K562 (cell line): Measurements from ENCODE around the gene PIK3R1. TPM values are rescaled to one million over a fixed set of nuclear protein-coding genes. Genes with fewer than 3 reads are reported as not detected.
A peak's percentile ranks its signal among the peaks of the same experiment; 100 is the strongest.

Source experiments
- ARID1B ChIP-seq: fragments of 450-650 bp; IDR thresholded peaks from 2 replicates; pipeline ENCODE4 v1.6.1; 2016; ENCODE audit warnings: antibody characterized with exemption, mild to moderate bottlenecking, inconsistent platforms
- E2F8 ChIP-seq: fragments of 450-650 bp; IDR thresholded peaks from 2 replicates; pipeline ENCODE4 v1.7.1; 2018; ENCODE audit warnings: mild to moderate bottlenecking, low read depth; ENCODE audit not compliant: partially characterized antibody
- EP400 ChIP-seq: fragments of 450-650 bp; IDR thresholded peaks from 2 replicates; pipeline ENCODE4 v1.6.1; 2017; ENCODE audit warnings: antibody characterized with exemption, mild to moderate bottlenecking, moderate library complexity
- EWSR1 ChIP-seq: fragments of 450-650 bp; IDR thresholded peaks from 2 replicates; pipeline ENCODE4 v1.6.1; 2018; ENCODE audit warnings: borderline replicate concordance, mild to moderate bottlenecking, low read depth, moderate library complexity; ENCODE audit not compliant: partially characterized antibody
- HMGN3 ChIP-seq: IDR thresholded peaks from 2 replicates; pipeline ENCODE4 v1.6.1; 2011; ENCODE audit warnings: borderline replicate concordance, low read depth, mild to moderate bottlenecking, mixed read lengths, low read length; ENCODE audit not compliant: insufficient read length; ENCODE audit errors: extremely low read depth
- MYNN ChIP-seq, 2 experiments: sonication (generic); formaldehyde crosslinking in 1 of 2; IDR thresholded peaks; 2 replicates each; pipeline versions ENCODE4 v1.5.0 to v1.6.1; 2016 to 2020; ENCODE audit warnings: antibody characterized with exemption in 1 of 2, missing genetic modification reagents in 1 of 2
- NCOR1 ChIP-seq: fragments of 450-650 bp; IDR thresholded peaks from 2 replicates; pipeline ENCODE4 v1.6.1; 2016; ENCODE audit warnings: mild to moderate bottlenecking, moderate library complexity
- PCBP2 ChIP-seq: fragments of 200-400 bp; formaldehyde crosslinking; IDR thresholded peaks from 2 replicates; pipeline ENCODE4 v1.6.1; 2018; ENCODE audit warnings: low read length, low read depth, mild to moderate bottlenecking, moderate library complexity; ENCODE audit not compliant: poor library complexity, severe bottlenecking
- PKNOX1 ChIP-seq: fragments of 450-650 bp; IDR thresholded peaks from 2 replicates; pipeline ENCODE4 v1.6.1; 2016
- SIN3B ChIP-seq: fragments of 450-650 bp; IDR thresholded peaks from 2 replicates; pipeline ENCODE4 v1.6.1; 2017; ENCODE audit warnings: low read depth, mild to moderate bottlenecking, moderate library complexity
- ZBTB7A ChIP-seq: IDR thresholded peaks from 2 replicates; pipeline ENCODE4 v1.6.1; 2011; ENCODE audit warnings: low read depth, mild to moderate bottlenecking, low read length, moderate library complexity, borderline replicate concordance; ENCODE audit not compliant: control insufficient read depth
- ZNF165 ChIP-seq: fragments of 250-450 bp; sonication (Bioruptor Pico); IDR thresholded peaks from 2 replicates; pipeline ENCODE4 v1.4.0; 2020; ENCODE audit warnings: borderline replicate concordance
- ZNF274 ChIP-seq: IDR thresholded peaks from 2 replicates; pipeline ENCODE4 v1.6.1; 2011; ENCODE audit warnings: low read depth, mild to moderate bottlenecking, low read length, moderate library complexity, borderline replicate concordance
- polyA plus RNA-seq, 8 experiments: library from polyadenylated mRNA; depleted of rRNA in 4 of 8; stranded (reverse) in 5 of 8; unstranded in 3 of 8; fragments of >200 nt; fragmentation: Nextera tagmentation in 2 of 8; fragmentation: Illumina TruSeq in 1 of 8; extraction: Ambion mirVana in 2 of 8; extraction: Trizol in 1 of 8; gene quantifications; 2 replicates each; pipeline versions ENCODE4 v1.2.1 to v1.2.3, GENCODE V29; 2011 to 2014; ENCODE audit warnings: inconsistent platforms in 1 of 8, missing spikeins in 1 of 8
- total RNA-seq, 7 experiments: library from RNA; depleted of rRNA in 6 of 7; stranded (reverse); fragments of >200 nt in 6 of 7; fragmentation: Illumina TruSeq in 2 of 7; extraction: Trizol in 2 of 7; gene quantifications; 2 replicates each; pipeline versions ENCODE4 v1.2.1 to v1.2.3, GENCODE V29; 2011 to 2021; ENCODE audit warnings: low replicate concordance in 1 of 7
- TF ChIP-seq, protein P1 (sequence below): fragments of 250-450 bp; sonication (Bioruptor Pico); IDR thresholded peaks from 2 replicates; pipeline ENCODE4 v1.4.0; 2020; ENCODE audit warnings: mild to moderate bottlenecking, moderate library complexity, borderline replicate concordance
- TF ChIP-seq, protein P2 (sequence below): sonication (generic); formaldehyde crosslinking; IDR thresholded peaks from 2 replicates; pipeline ENCODE4 v1.8.0; 2022; ENCODE audit warnings: mild to moderate bottlenecking, missing genetic modification reagents, borderline replicate concordance
- TF ChIP-seq, protein P3 (sequence below), 3 experiments: fragments of 200-800 bp in 1 of 3; sonication (Bioruptor generic) in 1 of 3; sonication (generic) in 1 of 3; formaldehyde crosslinking in 1 of 3; IDR thresholded peaks; 2 replicates each; pipeline versions ENCODE4 v1.6.1 to v1.8.0; 2016 to 2022; ENCODE audit warnings: mild to moderate bottlenecking in 2 of 3, missing compliant biosample characterization in 2 of 3, missing genetic modification characterization in 2 of 3, missing genetic modification reagents in 1 of 3

The PIK3R1 gene
- total and polyA plus RNA-seq, 9 of the 15 experiments (the other 6 are each of a cell fraction or from before 2014, with no cell fraction given), result 1.1 to 9.7 (median 4.8) TPM

DNA sequence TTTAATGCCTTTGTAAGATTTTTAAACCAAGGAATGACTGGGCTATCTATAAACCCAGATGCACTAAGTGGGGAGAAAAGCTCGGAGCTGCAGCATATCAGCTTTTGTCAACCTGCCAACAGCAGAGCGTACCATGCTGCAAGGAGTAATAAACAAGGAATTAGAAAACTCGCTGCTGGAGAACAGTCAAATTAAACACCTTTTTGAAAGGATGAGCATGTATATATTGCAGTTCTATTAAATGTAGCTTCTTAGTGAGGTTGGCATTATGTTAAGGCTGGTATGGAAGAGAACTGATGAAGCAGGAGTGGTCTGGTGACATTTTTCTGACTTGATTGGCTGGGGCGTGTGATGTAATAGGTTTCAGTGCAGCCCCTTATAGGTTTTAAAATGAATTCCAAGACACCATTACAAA, 74.7 kb downstream of the PIK3R1 start (continued):
- no peak for TF ChIP-seq E2F8
- no peak for TF ChIP-seq EP400
- TF ChIP-seq HMGN3, result no peak
- TF ChIP-seq MYNN (IDR thresholded peaks at IDR 0.05), result no peak
- no peak for TF ChIP-seq MYNN (CRISPR knock-in tag; IDR thresholded peaks at IDR 0.05)
- TF ChIP-seq ZNF165 (CRISPR knock-in tag), result no peak
- TF ChIP-seq, protein P1, sequence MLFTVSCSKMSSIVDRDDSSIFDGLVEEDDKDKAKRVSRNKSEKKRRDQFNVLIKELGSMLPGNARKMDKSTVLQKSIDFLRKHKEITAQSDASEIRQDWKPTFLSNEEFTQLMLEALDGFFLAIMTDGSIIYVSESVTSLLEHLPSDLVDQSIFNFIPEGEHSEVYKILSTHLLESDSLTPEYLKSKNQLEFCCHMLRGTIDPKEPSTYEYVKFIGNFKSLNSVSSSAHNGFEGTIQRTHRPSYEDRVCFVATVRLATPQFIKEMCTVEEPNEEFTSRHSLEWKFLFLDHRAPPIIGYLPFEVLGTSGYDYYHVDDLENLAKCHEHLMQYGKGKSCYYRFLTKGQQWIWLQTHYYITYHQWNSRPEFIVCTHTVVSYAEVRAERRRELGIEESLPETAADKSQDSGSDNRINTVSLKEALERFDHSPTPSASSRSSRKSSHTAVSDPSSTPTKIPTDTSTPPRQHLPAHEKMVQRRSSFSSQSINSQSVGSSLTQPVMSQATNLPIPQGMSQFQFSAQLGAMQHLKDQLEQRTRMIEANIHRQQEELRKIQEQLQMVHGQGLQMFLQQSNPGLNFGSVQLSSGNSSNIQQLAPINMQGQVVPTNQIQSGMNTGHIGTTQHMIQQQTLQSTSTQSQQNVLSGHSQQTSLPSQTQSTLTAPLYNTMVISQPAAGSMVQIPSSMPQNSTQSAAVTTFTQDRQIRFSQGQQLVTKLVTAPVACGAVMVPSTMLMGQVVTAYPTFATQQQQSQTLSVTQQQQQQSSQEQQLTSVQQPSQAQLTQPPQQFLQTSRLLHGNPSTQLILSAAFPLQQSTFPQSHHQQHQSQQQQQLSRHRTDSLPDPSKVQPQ, result no peak
- TF ChIP-seq, protein P2, sequence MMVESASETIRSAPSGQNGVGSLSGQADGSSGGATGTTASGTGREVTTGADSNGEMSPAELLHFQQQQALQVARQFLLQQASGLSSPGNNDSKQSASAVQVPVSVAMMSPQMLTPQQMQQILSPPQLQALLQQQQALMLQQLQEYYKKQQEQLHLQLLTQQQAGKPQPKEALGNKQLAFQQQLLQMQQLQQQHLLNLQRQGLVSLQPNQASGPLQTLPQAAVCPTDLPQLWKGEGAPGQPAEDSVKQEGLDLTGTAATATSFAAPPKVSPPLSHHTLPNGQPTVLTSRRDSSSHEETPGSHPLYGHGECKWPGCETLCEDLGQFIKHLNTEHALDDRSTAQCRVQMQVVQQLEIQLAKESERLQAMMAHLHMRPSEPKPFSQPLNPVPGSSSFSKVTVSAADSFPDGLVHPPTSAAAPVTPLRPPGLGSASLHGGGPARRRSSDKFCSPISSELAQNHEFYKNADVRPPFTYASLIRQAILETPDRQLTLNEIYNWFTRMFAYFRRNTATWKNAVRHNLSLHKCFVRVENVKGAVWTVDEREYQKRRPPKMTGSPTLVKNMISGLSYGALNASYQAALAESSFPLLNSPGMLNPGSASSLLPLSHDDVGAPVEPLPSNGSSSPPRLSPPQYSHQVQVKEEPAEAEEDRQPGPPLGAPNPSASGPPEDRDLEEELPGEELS (CRISPR knock-in tag), result no peak
- no peak for TF ChIP-seq EWSR1
- TF ChIP-seq, protein P3, sequence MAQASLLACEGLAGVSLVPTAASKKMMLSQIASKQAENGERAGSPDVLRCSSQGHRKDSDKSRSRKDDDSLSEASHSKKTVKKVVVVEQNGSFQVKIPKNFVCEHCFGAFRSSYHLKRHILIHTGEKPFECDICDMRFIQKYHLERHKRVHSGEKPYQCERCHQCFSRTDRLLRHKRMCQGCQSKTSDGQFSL (CRISPR knock-in tag; IDR thresholded peaks at IDR 0.05), result no peak
- TF ChIP-seq, protein P3 (tag; IDR thresholded peaks at IDR 0.05), result no peak
- TF ChIP-seq ARID1B, result peak; percentile 75
- no peak for TF ChIP-seq ZBTB7A
- no peak for TF ChIP-seq SIN3B
- TF ChIP-seq PCBP2, result no peak
- TF ChIP-seq NCOR1, result peak; percentile 52; the same call in 1 of the 2 replicates
- no peak for TF ChIP-seq ZNF274
- peak; percentile 35 for TF ChIP-seq PKNOX1
